AG04449 (cell line): Measurements from ENCODE around the gene TLN1.

Experiments used
- CTCF ChIA-PET: fragments of 350-600 bp; formaldehyde crosslinking; extraction: SDS; loops from one replicate; lab custom pipeline; 2021; ENCODE audit warnings: antibody characterized with exemption; lab: Yijun Ruan, JAX
- POLR2A ChIA-PET: fragments of 400-600, 350-600 bp; formaldehyde crosslinking; extraction: SDS; loops from one replicate; lab custom pipeline; 2020; ENCODE audit warnings: antibody characterized with exemption, inconsistent platforms; lab: Yijun Ruan, JAX
- DNase-seq: peaks from one replicate; pipeline ENCODE4 v3.0.0-alpha.2; 2010; ENCODE audit warnings: low read depth, low spot score
- H3K4me3 ChIP-seq: 2 replicates; pipeline ENCODE4 v1.5.1; 2011; ENCODE audit warnings: low read depth, mild to moderate bottlenecking, control low read depth, low read length
- TF ChIP-seq, protein P1 (sequence below): IDR thresholded peaks from one replicate; pipeline ENCODE4 v1.5.1; 2011; ENCODE audit warnings: mild to moderate bottlenecking, moderate library complexity, low read length, control low read depth, inconsistent platforms; ENCODE audit not compliant: insufficient read depth; ENCODE audit errors: missing control alignments

Gene TLN1

DNA sequence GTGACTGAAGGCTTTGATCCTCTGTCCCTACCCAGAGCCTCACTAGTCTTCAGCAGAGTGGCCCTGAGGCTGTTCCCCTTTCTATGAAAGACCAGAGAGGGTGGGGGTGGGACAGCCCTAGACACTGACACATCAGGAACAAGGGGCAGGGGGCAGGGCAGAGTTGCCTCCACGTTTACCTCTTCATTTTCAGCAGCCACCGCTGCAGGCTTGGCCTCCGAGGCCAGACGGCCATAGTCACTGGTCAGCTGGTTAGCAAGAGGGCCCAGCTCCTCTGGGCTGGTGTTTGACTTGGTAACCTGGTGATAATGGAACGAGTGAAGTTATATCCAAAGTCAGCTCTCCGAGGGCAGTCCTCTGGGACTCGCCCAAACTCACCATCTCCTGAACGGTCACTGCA, 26.6 kb downstream of the TLN1 start:
- no peak for DNase-seq
- POLR2A ChIA-PET: interaction anchor here (0.6 to 4.0 kb wide), 5 partner anchors 9 to 21 kb away, joined by 4 to 27 read pairs (median 5); no protein-coding TSS in a partner anchor
- H3K4me3 ChIP-seq: no peak overlapping the region
- CTCF ChIA-PET: interaction anchor here (31.2 to 34.3 kb wide), 2 partner anchors 3 to 13 kb away, joined by 816 read pairs; partner anchors contain the start of genes CREB3, TLN1 and TPM2
- TF ChIP-seq, protein P1, sequence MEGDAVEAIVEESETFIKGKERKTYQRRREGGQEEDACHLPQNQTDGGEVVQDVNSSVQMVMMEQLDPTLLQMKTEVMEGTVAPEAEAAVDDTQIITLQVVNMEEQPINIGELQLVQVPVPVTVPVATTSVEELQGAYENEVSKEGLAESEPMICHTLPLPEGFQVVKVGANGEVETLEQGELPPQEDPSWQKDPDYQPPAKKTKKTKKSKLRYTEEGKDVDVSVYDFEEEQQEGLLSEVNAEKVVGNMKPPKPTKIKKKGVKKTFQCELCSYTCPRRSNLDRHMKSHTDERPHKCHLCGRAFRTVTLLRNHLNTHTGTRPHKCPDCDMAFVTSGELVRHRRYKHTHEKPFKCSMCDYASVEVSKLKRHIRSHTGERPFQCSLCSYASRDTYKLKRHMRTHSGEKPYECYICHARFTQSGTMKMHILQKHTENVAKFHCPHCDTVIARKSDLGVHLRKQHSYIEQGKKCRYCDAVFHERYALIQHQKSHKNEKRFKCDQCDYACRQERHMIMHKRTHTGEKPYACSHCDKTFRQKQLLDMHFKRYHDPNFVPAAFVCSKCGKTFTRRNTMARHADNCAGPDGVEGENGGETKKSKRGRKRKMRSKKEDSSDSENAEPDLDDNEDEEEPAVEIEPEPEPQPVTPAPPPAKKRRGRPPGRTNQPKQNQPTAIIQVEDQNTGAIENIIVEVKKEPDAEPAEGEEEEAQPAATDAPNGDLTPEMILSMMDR: no peak

DNA sequence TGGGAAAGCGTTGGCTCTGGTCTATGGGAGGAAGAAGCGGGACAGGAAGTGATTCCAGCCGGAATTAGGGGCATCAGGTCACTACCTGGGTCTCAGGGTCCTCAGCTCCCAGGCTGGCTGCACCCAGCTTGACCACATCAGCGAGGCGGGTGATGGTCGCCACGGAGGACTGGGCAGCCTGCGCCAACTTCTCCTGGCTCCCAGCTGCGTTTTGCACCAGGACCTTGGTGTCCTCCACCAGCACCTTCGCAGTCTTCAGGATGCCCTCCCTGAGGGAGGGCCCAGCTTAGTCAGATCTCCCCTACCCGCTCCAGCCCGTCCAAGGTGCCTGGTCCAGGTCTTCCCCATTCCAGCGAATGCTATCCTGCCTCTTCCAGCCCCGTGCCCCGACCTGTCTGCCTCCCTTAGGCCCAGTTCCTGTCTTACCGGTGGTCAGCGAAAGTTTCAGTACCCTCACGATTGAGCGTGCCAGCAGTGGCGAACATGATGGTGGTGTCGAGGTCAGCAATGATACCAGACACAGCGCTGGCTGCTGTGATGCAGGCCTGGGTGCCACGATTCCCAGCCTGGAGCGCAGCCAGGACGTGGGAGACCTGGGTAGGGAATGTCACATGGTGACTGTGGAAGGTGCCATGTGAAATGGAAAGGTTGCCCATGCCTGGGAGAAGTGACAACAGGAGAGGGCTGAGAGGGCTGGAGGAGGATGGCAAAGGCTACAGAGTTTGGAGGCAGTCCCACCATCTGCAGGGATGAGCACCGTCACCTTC, 27.9 kb downstream of the TLN1 start:
- ChIA-PET POLR2A (interaction anchor here (1.1 to 4.0 kb wide), 7 partner anchors 9 to 24 kb away, joined by 3 to 27 read pairs (median 4); partner anchors contain the start of gene TPM2), CTCF (interaction anchor here (31.2 to 34.3 kb wide), 2 partner anchors 1 to 14 kb away, joined by 816 read pairs; partner anchors contain the start of genes CREB3, TLN1 and TPM2)
- TF ChIP-seq, protein P1: no peak
- no peak overlapping the region for H3K4me3 ChIP-seq
- no peak for DNase-seq

DNA sequence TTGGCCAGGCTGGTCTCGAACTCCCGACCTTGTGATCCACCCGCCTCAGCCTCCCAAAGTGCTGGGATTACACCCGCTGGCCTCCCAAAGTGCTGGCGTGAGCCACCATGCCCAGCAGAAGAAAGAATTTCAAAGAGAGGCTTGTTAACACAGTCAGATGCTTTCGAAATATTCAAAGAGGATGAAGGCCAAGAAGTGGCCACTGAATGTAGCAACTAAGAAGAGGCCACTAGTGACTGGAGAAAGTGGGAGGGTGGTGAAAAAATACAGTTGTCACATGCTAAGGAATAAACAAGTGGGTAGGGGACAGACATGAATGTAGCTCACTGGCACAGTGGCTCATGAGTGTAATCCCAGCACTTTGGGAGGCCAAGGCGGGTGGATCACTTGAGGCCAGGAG, 29.3 kb downstream of the TLN1 start:
- POLR2A ChIA-PET: interaction anchor here (0.8 to 2.2 kb wide), 4 partner anchors 12 to 45 kb away, joined by 3 to 10 read pairs (median 4); partner anchors contain the start of genes CCDC107, RMRP and TPM2
- no peak overlapping the region for H3K4me3 ChIP-seq
- DNase-seq: no peak
- TF ChIP-seq, protein P1: no peak
- CTCF ChIA-PET: interaction anchor here (1.1 to 34.3 kb wide), 3 partner anchors 0 to 56 kb away, joined by 3 to 816 read pairs (median 816); partner anchors contain the start of genes CREB3, TLN1 and TPM2

DNA sequence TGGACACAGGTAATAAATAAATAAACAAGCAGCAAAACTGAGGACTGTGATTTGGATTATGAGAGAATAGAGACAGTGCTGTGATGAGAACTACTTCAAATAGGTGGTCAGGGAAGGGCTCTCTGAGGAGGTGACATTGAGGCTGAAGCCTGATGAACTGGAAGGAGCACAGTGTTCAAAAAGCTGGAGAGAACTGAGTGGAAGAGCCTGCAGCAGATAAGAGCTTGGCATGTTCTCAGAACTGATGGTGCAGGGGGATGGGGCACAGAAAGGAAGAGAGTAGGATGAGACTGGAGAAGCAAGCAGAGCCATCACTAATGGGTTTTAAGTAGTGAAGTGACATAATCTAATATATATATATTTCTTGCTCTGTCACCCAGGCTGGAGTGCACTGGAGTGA, 31.1 kb downstream of the TLN1 start:
- H3K4me3 ChIP-seq: no peak overlapping the region
- no peak for DNase-seq
- POLR2A ChIA-PET: interaction anchor here (1.1 to 1.4 kb wide), 4 partner anchors 10 to 27 kb away, joined by 3 to 8 read pairs (median 6); no protein-coding TSS in a partner anchor
- CTCF ChIA-PET: interaction anchor here (1.8 to 34.3 kb wide), 3 partner anchors 9 to 40 kb away, joined by 9 to 816 read pairs (median 9); partner anchors contain the start of genes CREB3 and TLN1
- TF ChIP-seq, protein P1: no peak

DNA sequence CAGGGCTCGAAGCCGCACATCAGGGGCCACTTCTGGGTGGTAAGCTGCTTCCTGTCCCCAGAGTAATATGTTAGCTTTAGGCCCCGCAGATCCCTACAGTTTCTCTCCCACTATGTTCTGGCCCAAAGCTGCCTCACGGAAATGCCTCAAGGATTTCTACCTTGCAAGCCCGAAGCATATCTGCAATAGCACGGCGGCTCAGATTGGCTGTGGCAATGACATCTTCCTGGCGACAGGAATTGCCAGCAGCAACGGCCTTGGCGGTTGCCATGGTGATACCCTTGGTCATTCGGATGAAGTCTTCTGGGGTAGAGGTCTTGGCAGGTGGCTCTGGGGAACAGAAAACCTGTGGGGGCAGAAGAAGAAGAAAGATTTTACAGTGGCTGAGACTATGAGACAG, 32.0 kb downstream of the TLN1 start:
- TF ChIP-seq, protein P1: no peak
- H3K4me3 ChIP-seq: no peak overlapping the region
- ChIA-PET POLR2A (interaction anchor here (1.2 to 1.4 kb wide), 3 partner anchors 9 to 28 kb away, joined by 5 to 8 read pairs (median 6); no protein-coding TSS in a partner anchor), CTCF (interaction anchor here (1.8 to 34.3 kb wide), 3 partner anchors 8 to 39 kb away, joined by 9 to 816 read pairs (median 9); partner anchors contain the start of genes CREB3 and TLN1)
- DNase-seq: no peak
